HG02678 (cell line): ENCODE measurements around the gene LY6G6C.
A peak's percentile ranks its signal among the peaks of the same experiment; 100 is the strongest.

Experiments
- ATAC-seq: cut with Tn5 transposase; IDR thresholded peaks from one replicate; pipeline ENCODE4 v1.9.1; 2021; ENCODE audit warnings: mild to moderate bottlenecking, moderate library complexity; ENCODE audit not compliant: unreplicated experiment

LY6G6C gene

GRCh38 chr6:31742894-31743293 lies 21.3 kb upstream of the LY6G6C start:
- no peak for ATAC-seq

GRCh38 chr6:31741815-31742214 lies 20.3 kb upstream of the LY6G6C start:
- ATAC-seq = no peak

- no peak for ATAC-seq
These were observed 19.1 kb upstream of the LY6G6C start for GRCh38 chr6:31740397-31741223.

- ATAC-seq = peak; percentile 84
These were observed 18.3 kb upstream of the LY6G6C start, which contains the start of gene MSH5 for GRCh38 chr6:31739639-31740396. Gene MSH5 (plus strand): TSS chr6:31740005. CDS start chr6:31740467, 462 bp downstream.

GRCh38 chr6:31737991-31738979 lies 16.7 kb upstream of the LY6G6C start:
- ATAC-seq = no peak

- ATAC-seq = no peak
These were observed 15.9 kb upstream of the LY6G6C start for GRCh38 chr6:31737315-31737990.

GRCh38 chr6:31736768-31737314 lies 15.3 kb upstream of the LY6G6C start:
- no peak for ATAC-seq

- ATAC-seq = no peak
These were observed 14.6 kb upstream of the LY6G6C start, which contains the start of gene CLIC1 for GRCh38 chr6:31736021-31736767. Gene CLIC1 (minus strand): TSS chr6:31736530. CDS start chr6:31736300, 230 bp downstream.

- no peak for ATAC-seq
These were observed 13.4 kb upstream of the LY6G6C start for GRCh38 chr6:31734821-31735406.

GRCh38 chr6:31734247-31734820 lies 12.8 kb upstream of the LY6G6C start:
- no peak for ATAC-seq

- ATAC-seq = no peak
These were observed 12.2 kb upstream of the LY6G6C start for GRCh38 chr6:31733734-31734133.

GRCh38 chr6:31732029-31732428 lies 10.5 kb upstream of the LY6G6C start:
- ATAC-seq = no peak

- ATAC-seq = no peak
These were observed 9.1 kb upstream of the LY6G6C start for GRCh38 chr6:31730631-31731086.

GRCh38 chr6:31729979-31730630 lies 8.6 kb upstream of the LY6G6C start:
- ATAC-seq = peak; percentile 45

GRCh38 chr6:31729515-31729978 lies 8.0 kb upstream of the LY6G6C start:
- peak; percentile 51 for ATAC-seq

- peak; percentile 4 for ATAC-seq
These were observed 7.4 kb upstream of the LY6G6C start, which contains the start of gene DDAH2 for GRCh38 chr6:31728767-31729514. Gene DDAH2 (minus strand): TSS chr6:31729299. CDS start chr6:31729161, 138 bp downstream.
